DND-41 (cell line): ENCODE results near the gene AP1S3.

Experiments
- ATAC-seq: fragments of 200-7000 bp; cut with Tn5 transposase; 3 replicates; pipeline ENCODE4 v1.9.1; 2021; ENCODE audit warnings: low read depth; ENCODE audit not compliant: insufficient read depth
- DNase-seq: peaks from one replicate; pipeline ENCODE4 v3.0.0-alpha.2; 2020
- H2AFZ ChIP-seq: 2 replicates; pipeline ENCODE4 v1.6.0; 2012; ENCODE audit warnings: low read depth, low read length
- H3K27ac ChIP-seq: 2 replicates; pipeline ENCODE4 v1.5.1; 2012; ENCODE audit warnings: low read length, inconsistent platforms
- H3K27me3 ChIP-seq: fragments of 200-600 bp; sonication (generic); 2 replicates; pipeline ENCODE4 v1.6.0; 2012; ENCODE audit warnings: low read length, mild to moderate bottlenecking, inconsistent platforms; ENCODE audit not compliant: insufficient read depth, poor library complexity
- H3K36me3 ChIP-seq: 2 replicates; pipeline ENCODE4 v1.5.1; 2012; ENCODE audit warnings: low read length, inconsistent platforms; ENCODE audit not compliant: insufficient read depth
- H3K4me1 ChIP-seq: 2 replicates; pipeline ENCODE4 v1.5.1; 2012; ENCODE audit warnings: mild to moderate bottlenecking, low read length; ENCODE audit not compliant: insufficient read depth
- H3K4me2 ChIP-seq: 2 replicates; pipeline ENCODE4 v1.6.0; 2012; ENCODE audit warnings: mild to moderate bottlenecking, moderate library complexity, low read length, inconsistent platforms; ENCODE audit not compliant: insufficient read depth
- H3K4me3 ChIP-seq, 2 experiments: fragments of 200-600 bp in 1 of 2; shearing (Covaris generic) in 1 of 2; 2 replicates each; pipeline ENCODE4 v1.5.1; 2012 to 2016; ENCODE audit warnings: inconsistent platforms in 2 of 2, low read length in 2 of 2, mild to moderate bottlenecking in 2 of 2, low read depth in 1 of 2, moderate library complexity in 1 of 2
- H3K79me2 ChIP-seq: 2 replicates; pipeline ENCODE4 v1.6.0; 2012; ENCODE audit warnings: low read length, inconsistent platforms; ENCODE audit not compliant: insufficient read depth
- H3K9ac ChIP-seq: 2 replicates; pipeline ENCODE4 v1.6.0; 2012; ENCODE audit warnings: low read depth, mild to moderate bottlenecking, inconsistent platforms, low read length, moderate library complexity
- H3K9me3 ChIP-seq: 2 replicates; pipeline ENCODE4 v1.5.1; 2012; ENCODE audit warnings: low read length, moderate library complexity, mild to moderate bottlenecking, inconsistent platforms; ENCODE audit not compliant: insufficient read depth, severe bottlenecking
- H4K20me1 ChIP-seq: 2 replicates; pipeline ENCODE4 v1.6.0; 2012; ENCODE audit warnings: low read length; ENCODE audit not compliant: insufficient read depth
- CTCF ChIP-seq: IDR thresholded peaks from 2 replicates; pipeline ENCODE4 v1.5.1; 2012; ENCODE audit warnings: borderline replicate concordance, low read length, moderate library complexity, mild to moderate bottlenecking; ENCODE audit not compliant: poor library complexity, severe bottlenecking; ENCODE audit errors: extremely low read depth
- EZH2 ChIP-seq: IDR thresholded peaks from 3 replicates; pipeline ENCODE4 v1.6.1; 2012; ENCODE audit warnings: borderline replicate concordance, low read depth, mild to moderate bottlenecking, moderate library complexity, low read length, inconsistent platforms; ENCODE audit not compliant: severe bottlenecking

The AP1S3 gene

GRCh38 chr2:223712642-223713041 is 124.7 kb downstream of the AP1S3 start:
- TF ChIP-seq EZH2 = no peak
- no peak for TF ChIP-seq CTCF

DNA sequence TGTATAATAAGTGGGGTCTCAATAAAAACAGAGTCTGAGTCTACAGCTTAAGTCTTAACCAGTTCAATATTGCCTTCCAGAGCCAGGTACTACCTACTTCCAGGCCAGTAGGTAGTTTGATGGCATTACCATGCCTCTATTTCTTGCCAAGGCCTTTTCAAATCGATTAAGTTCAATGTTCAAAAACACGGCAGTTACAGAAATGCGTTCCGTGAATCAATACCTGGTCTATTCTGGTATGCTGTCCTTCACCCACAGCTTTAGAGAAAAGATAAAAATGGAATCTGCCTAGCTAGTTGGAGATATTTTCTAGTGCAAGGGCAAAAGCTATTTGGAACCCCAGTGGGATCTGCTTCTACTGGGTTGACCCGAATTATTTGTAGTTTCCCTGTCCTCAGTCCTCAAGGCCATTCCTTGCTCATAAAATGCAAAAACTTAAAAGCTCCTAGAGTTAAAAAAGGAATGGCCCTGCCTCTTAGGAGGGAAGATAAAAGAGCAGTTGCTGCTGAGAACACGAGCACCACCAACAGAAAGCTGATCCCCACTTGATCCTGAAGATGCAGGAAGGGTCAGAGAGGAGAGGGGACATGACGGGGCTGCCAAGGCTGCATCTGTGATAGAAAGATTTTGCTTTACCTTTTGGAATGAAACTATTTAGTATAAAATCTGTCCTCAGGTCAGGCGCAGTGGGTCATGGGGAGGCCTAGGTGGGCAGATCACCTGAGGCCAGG is 125.6 kb downstream of the AP1S3 start:
- Histone ChIP-seq H4K20me1 (no peaks in the 10 kb centered on the region), H3K36me3 (no peaks in the 10 kb centered on the region), H3K27ac (no peak overlapping the region), H3K79me2 (no peaks in the 10 kb centered on the region), H3K4me3 (no peak overlapping the region), H2AFZ (no peak overlapping the region), H3K4me2 (no peak overlapping the region), H3K4me1 (no peaks in the 10 kb centered on the region), H3K27me3 (no peaks in the 10 kb centered on the region), H3K9ac (no peak overlapping the region), H3K9me3 (peaks cover 4% of the 10 kb centered on the region)
- no peak for TF ChIP-seq EZH2
- TF ChIP-seq CTCF = no peak
- ATAC-seq (no peak), DNase-seq (no peak)

More at GRCh38 chr2:223712642-223713041, 124.7 kb downstream of the AP1S3 start:
- Histone ChIP-seq H3K27ac (no peak overlapping the region), H3K27me3 (no peaks in the 10 kb centered on the region), H3K9me3 (peaks cover 4% of the 10 kb centered on the region), H3K4me1 (no peaks in the 10 kb centered on the region), H3K36me3 (no peaks in the 10 kb centered on the region), H3K79me2 (no peaks in the 10 kb centered on the region), H3K4me3 (no peak overlapping the region), H2AFZ (no peak overlapping the region), H3K4me2 (no peak overlapping the region), H3K9ac (no peak overlapping the region), H4K20me1 (no peaks in the 10 kb centered on the region)
- DNase-seq (no peak), ATAC-seq (no peak)
